Adrenal gland (tissue), 12 donors: ENCODE data around the gene PRDM1. TPM values are rescaled to one million over a fixed set of nuclear protein-coding genes. Genes with fewer than 3 reads are reported as not detected.

ENCODE experiments used
- DNase-seq, 7 donors: peaks; one replicate each; pipeline ENCODE4 v3.0.0-alpha.2; 2019 to 2020
- H3K27ac ChIP-seq, 5 donors: fragments of 200-600 bp; sonication (generic) in 4 of 5; 1 replicate in 3 of 5; 2 replicates in 2 of 5; pipeline versions ENCODE4 v1.5.1 to v1.8.0; 2016 to 2020; ENCODE audit warnings: mild to moderate bottlenecking in 1 of 5
- H3K27me3 ChIP-seq: fragments of 200-600 bp; 2 replicates; pipeline ENCODE4 v1.8.0; 2021
- H3K36me3 ChIP-seq, 2 donors: fragments of 200-600 bp; replicated peaks in 1 of 2; 1 replicate in 1 of 2; 2 replicates in 1 of 2; pipeline versions ENCODE4 v1.5.1 to v1.8.0; 2018 to 2022
- H3K4me1 ChIP-seq, 2 donors: fragments of 200-600 bp; replicated peaks in 1 of 2; 1 replicate in 1 of 2; 2 replicates in 1 of 2; pipeline versions ENCODE4 v1.5.1 to v1.8.0; 2018 to 2021
- H3K4me3 ChIP-seq, 4 donors: fragments of 200-600 bp; sonication (generic) in 3 of 4; one replicate each; pipeline ENCODE4 v1.5.1; 2016 to 2018
- H3K9me3 ChIP-seq, 3 donors: fragments of 200-600 bp; sonication (generic) in 1 of 3; replicated peaks in 1 of 3; 1 replicate in 2 of 3; 2 replicates in 1 of 3; pipeline versions ENCODE4 v1.5.1 to v1.8.0; 2016 to 2021
- POLR2A ChIP-seq, 2 donors: fragments of 450-650 bp; IDR thresholded peaks; one replicate each; pipeline ENCODE4 v1.6.1; 2017; ENCODE audit warnings: antibody characterized with exemption in 2 of 2, mild to moderate bottlenecking in 2 of 2, moderate library complexity in 1 of 2
- WGBS, 4 donors: extraction: QIAGEN DNeasy Blood & Tissue Kit in 2 of 4; methylation state at CpG; one replicate each; pipeline versions ENCODE4 v1.1.5 to v1.1.7; 2013 to 2017; 5-methylcytosine and 5-hydroxymethylcytosine counted together
- intact Hi-C, 2 donors: fragments of 100-400 bp; cut with DNase I; formaldehyde crosslinking; loops; one replicate each; pipeline versions ENCODE4 v1.14.1 to v1.15.0; 2022 to 2023
- polyA plus RNA-seq, 3 donors: library from polyadenylated mRNA; stranded (reverse); fragments of 200-250 nt in 2 of 3; fragments of 350-450 nt in 1 of 3; fragmentation: Illumina TruSeq in 1 of 3; extraction: RNeasy Lipid Tissue Mini Kit (QIAGEN cat#74804) in 1 of 3; gene quantifications; one replicate each; pipeline ENCODE4 v1.2.3, GENCODE V29; 2013 to 2014
- total RNA-seq, 9 donors: library from RNA; depleted of rRNA in 4 of 9; stranded (reverse); fragments of >200 nt in 4 of 9; fragments of 120-200 nt in 1 of 9; fragmentation: NEBNext Ultra II Directional in 1 of 9; extraction: Animal tissue kit (Norgen Biotek cat#: 25700) in 1 of 9; gene quantifications; one replicate each; pipeline versions ENCODE4 v1.1.0 to v1.2.4, GENCODE V29; 2013 to 2023
- TF ChIP-seq, protein P1 (sequence below), 6 experiments: fragments of 450-650 bp in 4 of 6; fragments of 200-600 bp in 2 of 6; sonication (generic) in 1 of 6; IDR thresholded peaks; 1 replicate in 5 of 6; 2 replicates in 1 of 6; pipeline versions ENCODE4 v1.5.1 to v1.8.0; 2016 to 2021; ENCODE audit warnings: antibody characterized with exemption in 6 of 6, mild to moderate bottlenecking in 2 of 6, moderate library complexity in 1 of 6
- donor health status: healthy with polysubstance abuse.
- donor health status: Bipolar disorder and iron deficiency.
- donor health status: DM: yes; HTN: yes; CAD: no.
- donor health status: DM: no; HTN: no; CAD: no.
- donor health status: DM: no; HTN: no; CAD: no.
- donor health status: DM: yes; HTN: yes; CAD: no.

PRDM1 gene
- total and polyA plus RNA-seq, 12 donors: 0.40 to 7.5 (median 3.7) TPM

DNA sequence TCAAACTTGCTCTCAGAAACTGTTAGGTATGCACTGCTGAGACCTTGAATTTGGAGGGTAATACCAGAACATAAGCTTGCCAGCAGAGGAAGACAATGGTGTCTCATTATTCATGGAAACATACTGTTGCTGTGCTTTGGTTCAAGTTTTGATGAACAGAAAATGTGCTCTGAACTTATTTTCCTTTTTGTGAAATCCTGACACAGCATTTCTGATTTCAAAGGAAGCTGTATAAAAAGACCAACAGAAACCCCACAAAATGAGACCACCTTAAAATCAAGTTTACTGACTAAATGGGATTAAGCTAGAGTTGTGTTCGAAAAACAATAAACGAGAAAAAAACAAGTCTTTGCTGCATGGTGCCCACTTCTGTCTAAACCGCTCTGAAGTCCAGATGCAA, 70.3 kb downstream of the PRDM1 start:
- no peak for TF ChIP-seq POLR2A (IDR thresholded peaks at IDR 0.05)
- TF ChIP-seq, protein P1, sequence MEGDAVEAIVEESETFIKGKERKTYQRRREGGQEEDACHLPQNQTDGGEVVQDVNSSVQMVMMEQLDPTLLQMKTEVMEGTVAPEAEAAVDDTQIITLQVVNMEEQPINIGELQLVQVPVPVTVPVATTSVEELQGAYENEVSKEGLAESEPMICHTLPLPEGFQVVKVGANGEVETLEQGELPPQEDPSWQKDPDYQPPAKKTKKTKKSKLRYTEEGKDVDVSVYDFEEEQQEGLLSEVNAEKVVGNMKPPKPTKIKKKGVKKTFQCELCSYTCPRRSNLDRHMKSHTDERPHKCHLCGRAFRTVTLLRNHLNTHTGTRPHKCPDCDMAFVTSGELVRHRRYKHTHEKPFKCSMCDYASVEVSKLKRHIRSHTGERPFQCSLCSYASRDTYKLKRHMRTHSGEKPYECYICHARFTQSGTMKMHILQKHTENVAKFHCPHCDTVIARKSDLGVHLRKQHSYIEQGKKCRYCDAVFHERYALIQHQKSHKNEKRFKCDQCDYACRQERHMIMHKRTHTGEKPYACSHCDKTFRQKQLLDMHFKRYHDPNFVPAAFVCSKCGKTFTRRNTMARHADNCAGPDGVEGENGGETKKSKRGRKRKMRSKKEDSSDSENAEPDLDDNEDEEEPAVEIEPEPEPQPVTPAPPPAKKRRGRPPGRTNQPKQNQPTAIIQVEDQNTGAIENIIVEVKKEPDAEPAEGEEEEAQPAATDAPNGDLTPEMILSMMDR (IDR thresholded peaks at IDR 0.05): no peak
- H3K27me3 ChIP-seq: no peaks in the 10 kb centered on the region
- WGBS, 4 donors: 78 to 91% (median 85%) methylated on average over 3 of the region's 3 CpGs
- intact Hi-C loops: no loop called here
- no peak overlapping the region for H3K27ac ChIP-seq
- no peaks in the 10 kb centered on the region for H3K4me1 ChIP-seq
- H3K36me3 ChIP-seq: no peaks in the 10 kb centered on the region
- DNase-seq: no peak
- no peaks in the 10 kb centered on the region for H3K9me3 ChIP-seq
- H3K4me3 ChIP-seq: no peak overlapping the region

- TF ChIP-seq POLR2A (IDR thresholded peaks at IDR 0.05): no peak
- TF ChIP-seq, protein P1 (IDR thresholded peaks at IDR 0.05): no peak
- 61 to 70% (median 64%) methylated on average over 3 of the region's 3 CpGs for WGBS, 4 donors
These were observed 70.7 kb downstream of the PRDM1 start for GRCh38 chr6:106156863-106157262.

DNA sequence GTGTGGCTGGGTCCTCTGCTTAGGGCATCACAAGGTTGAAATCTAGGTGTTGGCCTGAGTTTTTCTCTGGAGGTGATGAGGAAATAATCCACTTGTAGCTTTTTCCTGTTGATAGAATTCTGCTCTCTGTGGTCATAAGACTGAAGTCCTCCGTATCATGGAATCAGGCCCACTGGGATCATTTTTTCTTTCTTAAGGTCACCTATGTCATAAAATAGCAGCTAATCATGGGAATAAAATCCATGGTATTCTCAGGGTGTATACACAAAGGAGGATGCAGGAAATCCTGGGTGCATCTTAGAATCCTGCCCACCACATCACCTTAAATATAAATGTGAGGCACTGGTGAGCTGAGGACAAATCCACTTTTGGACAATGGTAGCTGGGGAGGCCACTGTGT, 72.7 kb downstream of the PRDM1 start:
- no peaks in the 10 kb centered on the region for H3K9me3 ChIP-seq
- TF ChIP-seq, protein P1 (IDR thresholded peaks at IDR 0.05): no peak
- TF ChIP-seq POLR2A (IDR thresholded peaks at IDR 0.05): no peak
- H3K27me3 ChIP-seq: no peaks in the 10 kb centered on the region
- no peaks in the 10 kb centered on the region for H3K36me3 ChIP-seq
- DNase-seq: no peak
- intact Hi-C loops: no loop called here
- no peak overlapping the region for H3K27ac ChIP-seq
- 35 to 100% (median 94%) methylated on average over 1 of the region's 1 CpG for WGBS, 4 donors
- no peak overlapping the region for H3K4me3 ChIP-seq
- H3K4me1 ChIP-seq: no peaks in the 10 kb centered on the region

More at GRCh38 chr6:106156863-106157262, 70.7 kb downstream of the PRDM1 start:
- Histone ChIP-seq H3K36me3 (no peaks in the 10 kb centered on the region), H3K4me1 (no peaks in the 10 kb centered on the region), H3K27me3 (no peaks in the 10 kb centered on the region), H3K4me3 (no peak overlapping the region), H3K9me3 (no peaks in the 10 kb centered on the region), H3K27ac (no peak overlapping the region)
- intact Hi-C loops: no loop called here
- no peak for DNase-seq

Other genes with a start within 250 kb of the PRDM1 start
- 10 to 100 TPM; 28.9 to 65.9 (median 48.0) TPM for gene ATG5, start 239.4 kb downstream of the PRDM1 start, total RNA-seq
- 10 to 100 TPM; 20.1 to 47.3 (median 34.5) TPM for gene ATG5, start 239.4 kb downstream of the PRDM1 start, polyA plus RNA-seq